Tibial artery (tissue), 4 donors: ENCODE measurements around the gene NTRK2.

ENCODE experiments used
- DNase-seq, 2 donors: peaks; one replicate each; pipeline ENCODE4 v3.0.0-alpha.2; 2019
- H3K27ac ChIP-seq, 2 donors: fragments of 200-600 bp; sonication (generic) in 1 of 2; 1 replicate in 1 of 2; 2 replicates in 1 of 2; pipeline ENCODE4 v1.5.1; 2018 to 2019; ENCODE audit warnings: mild to moderate bottlenecking in 1 of 2
- H3K27me3 ChIP-seq, 2 donors: fragments of 200-600 bp; sonication (generic) in 1 of 2; one replicate each; pipeline versions ENCODE4 v1.5.1 to v1.6.0; 2016 to 2019
- H3K36me3 ChIP-seq, 3 donors: fragments of 200-600 bp; sonication (generic) in 2 of 3; one replicate each; pipeline ENCODE4 v1.5.1; 2016 to 2019; ENCODE audit warnings: mild to moderate bottlenecking in 2 of 3
- H3K4me1 ChIP-seq, 4 donors: fragments of 200-600 bp; sonication (generic) in 2 of 4; 1 replicate in 3 of 4; 2 replicates in 1 of 4; pipeline ENCODE4 v1.5.1; 2016 to 2019
- H3K4me3 ChIP-seq, 2 donors: fragments of 200-600 bp; sonication (generic) in 1 of 2; 1 replicate in 1 of 2; 2 replicates in 1 of 2; pipeline ENCODE4 v1.5.1; 2018 to 2019; ENCODE audit warnings: mild to moderate bottlenecking in 2 of 2
- H3K9me3 ChIP-seq, 3 donors: fragments of 200-600 bp; sonication (generic) in 1 of 3; one replicate each; pipeline ENCODE4 v1.5.1; 2016 to 2019
- CTCF ChIP-seq, 2 experiments: fragments of 200-600 bp in 1 of 2; fragments of 450-650 bp in 1 of 2; IDR thresholded peaks; one replicate each; pipeline ENCODE4 v1.5.1; 2017 to 2019; ENCODE audit warnings: antibody characterized with exemption in 2 of 2, mild to moderate bottlenecking in 1 of 2, moderate library complexity in 1 of 2
- intact Hi-C: fragments of 100-400 bp; cut with DNase I; formaldehyde crosslinking; loops from one replicate; pipeline ENCODE4 v1.15.0; 2023; ENCODE audit warnings: low total_unique reads

Gene NTRK2

GRCh38 chr9:84723426-84723825, 53.9 kb downstream of the NTRK2 start:
- Histone ChIP-seq H3K4me1 (no peaks in the 10 kb centered on the region), H3K36me3 (peaks cover 16 to 24% (median 20%) of the 10 kb centered on the region in 3 donors), H3K9me3 (no peaks in the 10 kb centered on the region), H3K27me3 (no peaks in the 10 kb centered on the region), H3K27ac (no peak overlapping the region), H3K4me3 (no peak overlapping the region)
- TF ChIP-seq CTCF (IDR thresholded peaks at IDR 0.05), result no peak
- intact Hi-C loops, result no loop called here
- no peak for DNase-seq

- Histone ChIP-seq H3K9me3 (no peaks in the 10 kb centered on the region), H3K36me3 (peaks cover 14 to 24% (median 16%) of the 10 kb centered on the region in 3 donors), H3K27ac (no peak overlapping the region), H3K4me1 (no peaks in the 10 kb centered on the region), H3K4me3 (no peak overlapping the region), H3K27me3 (no peaks in the 10 kb centered on the region)
- intact Hi-C loops, result no loop called here
- no peak for DNase-seq
- TF ChIP-seq CTCF (IDR thresholded peaks at IDR 0.05), result no peak
These were observed 62.2 kb downstream of the NTRK2 start for GRCh38 chr9:84731696-84732095.

- Histone ChIP-seq H3K4me1 (no peaks in the 10 kb centered on the region), H3K27ac (no peak overlapping the region), H3K4me3 (no peak overlapping the region), H3K27me3 (no peaks in the 10 kb centered on the region), H3K9me3 (no peaks in the 10 kb centered on the region), H3K36me3 (peaks cover 0 to 7% (median 0%) of the 10 kb centered on the region in 3 donors)
- DNase-seq, result no peak
- intact Hi-C loops, result no loop called here
- TF ChIP-seq CTCF (IDR thresholded peaks at IDR 0.05), result no peak
These were observed 66.6 kb downstream of the NTRK2 start for GRCh38 chr9:84736081-84736480.

- no peaks in the 10 kb centered on the region for H3K9me3 ChIP-seq
- peaks cover 0 to 7% (median 0%) of the 10 kb centered on the region in 3 donors for H3K36me3 ChIP-seq
- TF ChIP-seq CTCF (IDR thresholded peaks at IDR 0.05), result no peak
- no peak overlapping the region for H3K27ac ChIP-seq
- H3K4me1 ChIP-seq, result no peaks in the 10 kb centered on the region
- no peak overlapping the region for H3K4me3 ChIP-seq
- H3K27me3 ChIP-seq, result no peaks in the 10 kb centered on the region
- no peak for DNase-seq
- intact Hi-C loops, result no loop called here
These were observed 67.0 kb downstream of the NTRK2 start for GRCh38 chr9:84736536-84736935.

- Histone ChIP-seq H3K27ac (no peak overlapping the region), H3K4me3 (no peak overlapping the region), H3K27me3 (no peaks in the 10 kb centered on the region), H3K36me3 (peaks cover 0 to 6% (median 0%) of the 10 kb centered on the region in 3 donors), H3K4me1 (no peaks in the 10 kb centered on the region), H3K9me3 (no peaks in the 10 kb centered on the region)
- no peak for TF ChIP-seq CTCF (IDR thresholded peaks at IDR 0.05)
- no peak for DNase-seq
- intact Hi-C loops, result no loop called here
These were observed 68.8 kb downstream of the NTRK2 start for GRCh38 chr9:84738353-84738752.

- Histone ChIP-seq H3K4me1 (no peaks in the 10 kb centered on the region), H3K36me3 (peaks cover 0 to 22% (median 13%) of the 10 kb centered on the region in 3 donors), H3K27ac (no peak overlapping the region), H3K9me3 (no peaks in the 10 kb centered on the region), H3K27me3 (no peaks in the 10 kb centered on the region), H3K4me3 (no peak overlapping the region)
- no peak for TF ChIP-seq CTCF (IDR thresholded peaks at IDR 0.05)
- intact Hi-C loops, result no loop called here
- no peak for DNase-seq
These were observed 72.7 kb downstream of the NTRK2 start for GRCh38 chr9:84742261-84742660.
